ENCODE results near the gene ARMH1.

ARMH1 gene

GRCh38 chr1:44682883-44683265, 8.4 kb downstream of the ARMH1 start:
- no peak for ATAC-seq (ENCODE audit: insufficient read depth, low read depth)
- no peaks in the 10 kb centered on the region for H3K4me1 ChIP-seq (ENCODE audit: insufficient read depth, low read length)
- no peak overlapping the region for H3K4me3 ChIP-seq (ENCODE audit: low read depth in 1 of 2, low read length in 2 of 2)
- H3K9me3 ChIP-seq (ENCODE audit: insufficient read depth, low read length, severe bottlenecking), result no peaks in the 10 kb centered on the region
- no peak for TF ChIP-seq EZH2 (IDR thresholded peaks at IDR 0.05; ENCODE audit: borderline replicate concordance, low read depth, low read length, severe bottlenecking)
- no peak for TF ChIP-seq CTCF (IDR thresholded peaks at IDR 0.05; ENCODE audit: borderline replicate concordance, extremely low read depth, low read length, poor library complexity, severe bottlenecking)
- H3K79me2 ChIP-seq (ENCODE audit: insufficient read depth, low read length), result no peaks in the 10 kb centered on the region
- no peak overlapping the region for H3K27ac ChIP-seq (ENCODE audit: low read length)
- no peak overlapping the region for H2AFZ ChIP-seq (ENCODE audit: low read depth, low read length)
- H3K27me3 ChIP-seq (ENCODE audit: insufficient read depth, low read length, poor library complexity), result no peaks in the 10 kb centered on the region
- H4K20me1 ChIP-seq (ENCODE audit: insufficient read depth, low read length), result no peaks in the 10 kb centered on the region
- no peak overlapping the region for H3K4me2 ChIP-seq (ENCODE audit: insufficient read depth, low read length)
- H3K9ac ChIP-seq (ENCODE audit: low read depth, low read length), result no peak overlapping the region
- no peaks in the 10 kb centered on the region for H3K36me3 ChIP-seq (ENCODE audit: insufficient read depth, low read length)
- DNase-seq, result no peak

GRCh38 chr1:44684525-44684924, 10.0 kb downstream of the ARMH1 start:
- ATAC-seq (ENCODE audit: insufficient read depth, low read depth) (no peak), DNase-seq (no peak)
- H2AFZ ChIP-seq (ENCODE audit: low read depth, low read length), result no peak overlapping the region
- TF ChIP-seq CTCF (IDR thresholded peaks at IDR 0.05; ENCODE audit: borderline replicate concordance, extremely low read depth, low read length, poor library complexity, severe bottlenecking) (no peak), EZH2 (IDR thresholded peaks at IDR 0.05; ENCODE audit: borderline replicate concordance, low read depth, low read length, severe bottlenecking) (no peak)
- no peaks in the 10 kb centered on the region for H4K20me1 ChIP-seq (ENCODE audit: insufficient read depth, low read length)
- H3K9me3 ChIP-seq (ENCODE audit: insufficient read depth, low read length, severe bottlenecking), result no peaks in the 10 kb centered on the region
- H3K4me1 ChIP-seq (ENCODE audit: insufficient read depth, low read length), result no peaks in the 10 kb centered on the region
- H3K36me3 ChIP-seq (ENCODE audit: insufficient read depth, low read length), result no peaks in the 10 kb centered on the region
- no peak overlapping the region for H3K4me3 ChIP-seq (ENCODE audit: low read depth in 1 of 2, low read length in 2 of 2)
- H3K27ac ChIP-seq (ENCODE audit: low read length), result no peak overlapping the region
- H3K4me2 ChIP-seq (ENCODE audit: insufficient read depth, low read length), result no peak overlapping the region
- H3K27me3 ChIP-seq (ENCODE audit: insufficient read depth, low read length, poor library complexity), result peaks cover 4% of the 10 kb centered on the region
- H3K9ac ChIP-seq (ENCODE audit: low read depth, low read length), result no peak overlapping the region
- H3K79me2 ChIP-seq (ENCODE audit: insufficient read depth, low read length), result no peaks in the 10 kb centered on the region

GRCh38 chr1:44685218-44685617, 10.7 kb downstream of the ARMH1 start:
- Histone ChIP-seq H3K4me3 (ENCODE audit: low read depth in 1 of 2, low read length in 2 of 2) (no peak overlapping the region), H3K79me2 (ENCODE audit: insufficient read depth, low read length) (no peaks in the 10 kb centered on the region), H3K9me3 (ENCODE audit: insufficient read depth, low read length, severe bottlenecking) (no peaks in the 10 kb centered on the region), H3K27me3 (ENCODE audit: insufficient read depth, low read length, poor library complexity) (peaks cover 4% of the 10 kb centered on the region), H4K20me1 (ENCODE audit: insufficient read depth, low read length) (no peaks in the 10 kb centered on the region), H3K9ac (ENCODE audit: low read depth, low read length) (no peak overlapping the region), H3K27ac (ENCODE audit: low read length) (no peak overlapping the region), H3K36me3 (ENCODE audit: insufficient read depth, low read length) (no peaks in the 10 kb centered on the region), H2AFZ (ENCODE audit: low read depth, low read length) (no peak overlapping the region), H3K4me2 (ENCODE audit: insufficient read depth, low read length) (no peak overlapping the region), H3K4me1 (ENCODE audit: insufficient read depth, low read length) (no peaks in the 10 kb centered on the region)
- DNase-seq (no peak), ATAC-seq (ENCODE audit: insufficient read depth, low read depth) (no peak)
- no peak for TF ChIP-seq EZH2 (IDR thresholded peaks at IDR 0.05; ENCODE audit: borderline replicate concordance, low read depth, low read length, severe bottlenecking)
- no peak for TF ChIP-seq CTCF (IDR thresholded peaks at IDR 0.05; ENCODE audit: borderline replicate concordance, extremely low read depth, low read length, poor library complexity, severe bottlenecking)

GRCh38 chr1:44685881-44686280, 11.4 kb downstream of the ARMH1 start:
- TF ChIP-seq CTCF (IDR thresholded peaks at IDR 0.05; ENCODE audit: borderline replicate concordance, extremely low read depth, low read length, poor library complexity, severe bottlenecking) (no peak), EZH2 (IDR thresholded peaks at IDR 0.05; ENCODE audit: borderline replicate concordance, low read depth, low read length, severe bottlenecking) (no peak)
- H4K20me1 ChIP-seq (ENCODE audit: insufficient read depth, low read length), result no peaks in the 10 kb centered on the region
- H3K9me3 ChIP-seq (ENCODE audit: insufficient read depth, low read length, severe bottlenecking), result no peaks in the 10 kb centered on the region
- H3K4me1 ChIP-seq (ENCODE audit: insufficient read depth, low read length), result no peaks in the 10 kb centered on the region
- H3K79me2 ChIP-seq (ENCODE audit: insufficient read depth, low read length), result no peaks in the 10 kb centered on the region
- H3K9ac ChIP-seq (ENCODE audit: low read depth, low read length), result no peak overlapping the region
- no peak for ATAC-seq (ENCODE audit: insufficient read depth, low read depth)
- no peak for DNase-seq
- H3K36me3 ChIP-seq (ENCODE audit: insufficient read depth, low read length), result no peaks in the 10 kb centered on the region
- no peak overlapping the region for H3K4me3 ChIP-seq (ENCODE audit: low read depth in 1 of 2, low read length in 2 of 2)
- H2AFZ ChIP-seq (ENCODE audit: low read depth, low read length), result no peak overlapping the region
- H3K27ac ChIP-seq (ENCODE audit: low read length), result no peak overlapping the region
- peaks cover 7% of the 10 kb centered on the region for H3K27me3 ChIP-seq (ENCODE audit: insufficient read depth, low read length, poor library complexity)
- no peak overlapping the region for H3K4me2 ChIP-seq (ENCODE audit: insufficient read depth, low read length)

Measured in DND-41 (cell line).